Measurements from ENCODE around the gene ASB13.

ASB13 gene

GRCh38 chr10:5590816-5591215, 75.6 kb downstream of the ASB13 start:
- POLR2A ChIA-PET: no interaction called here

GRCh38 chr10:5589661-5590511, 76.5 kb downstream of the ASB13 start:
- CTCF ChIA-PET: interaction anchor here (0.8 kb wide), 1 partner anchor 22 kb away, joined by 3 read pairs; no protein-coding TSS in a partner anchor
- DNase-seq (ENCODE audit: extremely low spot score): no peak
- TF ChIP-seq SP1 (IDR thresholded peaks at IDR 0.05) (no peak), BHLHE40 (IDR thresholded peaks at IDR 0.05; ENCODE audit: borderline replicate concordance) (no peak), SUZ12 (IDR thresholded peaks at IDR 0.05) (no peak), TARDBP (IDR thresholded peaks at IDR 0.05) (no peak), CTBP1 (IDR thresholded peaks at IDR 0.05; ENCODE audit: borderline replicate concordance) (no peak), L3MBTL2 (conservative IDR thresholded peaks at IDR 0.05) (no peak), ARNT (IDR thresholded peaks at IDR 0.05) (no peak), LEF1 (IDR thresholded peaks at IDR 0.05; ENCODE audit: borderline replicate concordance) (no peak), ZNF384 (IDR thresholded peaks at IDR 0.05) (no peak), ELF4 (IDR thresholded peaks at IDR 0.05) (no peak), FOXM1 (IDR thresholded peaks at IDR 0.05; ENCODE audit: borderline replicate concordance) (no peak), HDGF (IDR thresholded peaks at IDR 0.05; ENCODE audit: borderline replicate concordance) (no peak), FOXK2 (IDR thresholded peaks at IDR 0.05) (no peak), NFRKB (IDR thresholded peaks at IDR 0.05) (no peak)
- POLR2A ChIA-PET: interaction anchor here (0.9 kb wide), 1 partner anchor 144 kb away, joined by 3 read pairs; no protein-coding TSS in a partner anchor

More at GRCh38 chr10:5590816-5591215, 75.6 kb downstream of the ASB13 start:
- TF ChIP-seq FOXA1 (IDR thresholded peaks at IDR 0.05) (no peak), ELF4 (IDR thresholded peaks at IDR 0.05) (no peak), FOXK2 (IDR thresholded peaks at IDR 0.05) (no peak), FOXM1 (IDR thresholded peaks at IDR 0.05; ENCODE audit: borderline replicate concordance) (no peak), LEF1 (IDR thresholded peaks at IDR 0.05; ENCODE audit: borderline replicate concordance) (no peak)
- CTCF ChIA-PET: no interaction called here
- DNase-seq (ENCODE audit: extremely low spot score): no peak

GRCh38 chr10:5589011-5589660, 77.3 kb downstream of the ASB13 start:
- DNase-seq (ENCODE audit: extremely low spot score): no peak
- ChIA-PET CTCF (interaction anchor here (0.8 kb wide), 1 partner anchor 21 kb away, joined by 3 read pairs; no protein-coding TSS in a partner anchor), POLR2A (no interaction called here)
- TF ChIP-seq TARDBP (IDR thresholded peaks at IDR 0.05): no peak
- no peak for TF ChIP-seq BHLHE40 (IDR thresholded peaks at IDR 0.05; ENCODE audit: borderline replicate concordance)
- no peak for TF ChIP-seq SUZ12 (IDR thresholded peaks at IDR 0.05)
- TF ChIP-seq FOXK2 (IDR thresholded peaks at IDR 0.05): no peak
- TF ChIP-seq HDGF (IDR thresholded peaks at IDR 0.05; ENCODE audit: borderline replicate concordance): no peak
- TF ChIP-seq NFRKB (IDR thresholded peaks at IDR 0.05): no peak
- TF ChIP-seq FOXA1 (IDR thresholded peaks at IDR 0.05): no peak
- TF ChIP-seq ARNT (IDR thresholded peaks at IDR 0.05): no peak
- no peak for TF ChIP-seq PKNOX1 (IDR thresholded peaks at IDR 0.05)
- no peak for TF ChIP-seq SP1 (IDR thresholded peaks at IDR 0.05)
- TF ChIP-seq CTBP1 (IDR thresholded peaks at IDR 0.05; ENCODE audit: borderline replicate concordance): no peak
- TF ChIP-seq LEF1 (IDR thresholded peaks at IDR 0.05; ENCODE audit: borderline replicate concordance): no peak
- TF ChIP-seq ELF4 (IDR thresholded peaks at IDR 0.05): no peak
- no peak for TF ChIP-seq ZNF384 (IDR thresholded peaks at IDR 0.05)
- TF ChIP-seq FOXM1 (IDR thresholded peaks at IDR 0.05; ENCODE audit: borderline replicate concordance): no peak
- TF ChIP-seq L3MBTL2 (conservative IDR thresholded peaks at IDR 0.05): no peak
